ENCODE measurements around the gene ACP1.

- TF ChIP-seq CTCF (IDR thresholded peaks at IDR 0.05 in 2 of 3, conservative IDR thresholded peaks at IDR 0.05 in 1 of 3; ENCODE audit: control insufficient read depth in 2 of 3, extremely low read depth in 1 of 3, insufficient read depth in 1 of 3, low read depth in 3 of 3, low read length in 3 of 3): no peak
- TF ChIP-seq ATF3 (IDR thresholded peaks at IDR 0.05; ENCODE audit: borderline replicate concordance, extremely low read depth, low read depth, low read length): no peak
- TF ChIP-seq POLR2A (IDR thresholded peaks at IDR 0.05; ENCODE audit: low read depth, low read length): no peak
- no peak for TF ChIP-seq MYC (IDR thresholded peaks at IDR 0.05; ENCODE audit: insufficient read depth, insufficient read length, insufficient replicate concordance, low read length, severe bottlenecking)
- no peak for TF ChIP-seq ZZZ3 (IDR thresholded peaks at IDR 0.05; ENCODE audit: control insufficient read depth, insufficient read length, low read depth)
- no peak for TF ChIP-seq HDAC6 (IDR thresholded peaks at IDR 0.05; ENCODE audit: unreplicated experiment)
- TF ChIP-seq POLR2AphosphoS5 (IDR thresholded peaks at IDR 0.05; ENCODE audit: low read length): no peak
- TF ChIP-seq RAD51 (IDR thresholded peaks at IDR 0.05): no peak
- TF ChIP-seq ZNF274 (IDR thresholded peaks at IDR 0.05; ENCODE audit: insufficient read depth, insufficient read length): no peak
- no peak for TF ChIP-seq SMC3 (IDR thresholded peaks at IDR 0.05; ENCODE audit: borderline replicate concordance, low read length)
- TF ChIP-seq RFX5 (IDR thresholded peaks at IDR 0.05; ENCODE audit: low read depth, low read length): no peak
- TF ChIP-seq ATF2 (IDR thresholded peaks at IDR 0.05; ENCODE audit: low read length): no peak
- TF ChIP-seq EZH2 (IDR thresholded peaks at IDR 0.05; ENCODE audit: borderline replicate concordance, control insufficient read depth, low read depth, low read length): no peak
- TF ChIP-seq HDAC2 (IDR thresholded peaks at IDR 0.05): no peak
Observed at GRCh38 chr2:260507-261161, 4.1 kb upstream of the ACP1 start.
